Liver (tissue), 9 donors: Measurements from ENCODE around the gene STC2. TPM values are rescaled to one million over a fixed set of nuclear protein-coding genes. Genes with fewer than 3 reads are reported as not detected.

Source experiments
- DNase-seq: peaks from one replicate; pipeline ENCODE4 v3.0.0-alpha.2; 2017; ENCODE audit warnings: low spot score
- H3K27ac ChIP-seq, 2 donors: one replicate each; pipeline ENCODE4 v1.7.0; 2013; ENCODE audit warnings: inconsistent platforms in 2 of 2, low read length in 2 of 2, control low read depth in 1 of 2, low read depth in 1 of 2, mild to moderate bottlenecking in 1 of 2
- H3K27me3 ChIP-seq, 4 donors: one replicate each; pipeline versions ENCODE4 v1.6.1 to v1.7.0; 2013; ENCODE audit warnings: low read length in 3 of 4, inconsistent platforms in 1 of 4, mild to moderate bottlenecking in 1 of 4, moderate library complexity in 1 of 4; ENCODE audit not compliant: control insufficient read depth in 4 of 4, insufficient read depth in 4 of 4
- H3K36me3 ChIP-seq, 4 donors: one replicate each; pipeline versions ENCODE4 v1.6.1 to v1.7.0; 2013; ENCODE audit warnings: low read length in 3 of 4, mild to moderate bottlenecking in 3 of 4, low read depth in 1 of 4, moderate library complexity in 1 of 4; ENCODE audit not compliant: control insufficient read depth in 4 of 4, insufficient read depth in 3 of 4
- H3K4me1 ChIP-seq, 4 donors: one replicate each; pipeline versions ENCODE4 v1.6.1 to v1.7.0; 2013; ENCODE audit warnings: low read length in 3 of 4, mild to moderate bottlenecking in 3 of 4, moderate library complexity in 1 of 4; ENCODE audit not compliant: control insufficient read depth in 4 of 4, insufficient read depth in 4 of 4
- H3K4me3 ChIP-seq, 3 donors: one replicate each; pipeline versions ENCODE4 v1.6.1 to v1.7.0; 2013; ENCODE audit warnings: low read length in 3 of 3, control low read depth in 1 of 3, low read depth in 1 of 3, mild to moderate bottlenecking in 1 of 3
- H3K9ac ChIP-seq, 2 donors: one replicate each; pipeline ENCODE4 v1.7.0; 2013; ENCODE audit warnings: low read length in 2 of 2, mild to moderate bottlenecking in 2 of 2, moderate library complexity in 2 of 2, control low read depth in 1 of 2, low read depth in 1 of 2
- H3K9me3 ChIP-seq, 4 donors: one replicate each; pipeline versions ENCODE4 v1.6.1 to v1.7.0; 2013; ENCODE audit warnings: low read length in 3 of 4; ENCODE audit not compliant: control insufficient read depth in 4 of 4
- ATF3 ChIP-seq: IDR thresholded peaks from 2 replicates; pipeline ENCODE4 v1.6.1; 2016; ENCODE audit warnings: antibody characterized with exemption
- CTCF ChIP-seq: fragments of 150-350 bp; IDR thresholded peaks from 2 replicates; pipeline ENCODE4 v1.5.1; 2017; ENCODE audit warnings: improper control_type of control experiment, low read depth, low read length; ENCODE audit not compliant: missing input control
- FOXA1 ChIP-seq: IDR thresholded peaks from 2 replicates; pipeline ENCODE4 v1.6.1; 2016; ENCODE audit warnings: antibody characterized with exemption
- FOXA2 ChIP-seq: IDR thresholded peaks from 2 replicates; pipeline ENCODE4 v1.6.1; 2016; ENCODE audit warnings: antibody characterized with exemption
- GABPA ChIP-seq, 2 donors: IDR thresholded peaks in 1 of 2; conservative IDR thresholded peaks in 1 of 2; 2 replicates each; pipeline ENCODE4 v1.6.1; 2016; ENCODE audit warnings: antibody characterized with exemption in 2 of 2, mild to moderate bottlenecking in 1 of 2, moderate library complexity in 1 of 2
- HNF4A ChIP-seq, 2 donors: conservative IDR thresholded peaks; 2 replicates each; pipeline ENCODE4 v1.6.1; 2016; ENCODE audit warnings: antibody characterized with exemption in 2 of 2, mild to moderate bottlenecking in 2 of 2
- JUND ChIP-seq, 2 donors: IDR thresholded peaks; 2 replicates each; pipeline ENCODE4 v1.6.1; 2016; ENCODE audit warnings: antibody characterized with exemption in 2 of 2
- MAX ChIP-seq: IDR thresholded peaks from 2 replicates; pipeline ENCODE4 v1.6.1; 2016; ENCODE audit warnings: antibody characterized with exemption
- NR2F2 ChIP-seq: IDR thresholded peaks from 2 replicates; pipeline ENCODE4 v1.6.1; 2016; ENCODE audit warnings: antibody characterized with exemption
- RAD21 ChIP-seq, 2 donors: IDR thresholded peaks; 2 replicates each; pipeline ENCODE4 v1.6.1; 2016; ENCODE audit warnings: antibody characterized with exemption in 2 of 2, mild to moderate bottlenecking in 2 of 2
- REST ChIP-seq: IDR thresholded peaks from 2 replicates; pipeline ENCODE4 v1.6.1; 2016; ENCODE audit warnings: antibody characterized with exemption, mild to moderate bottlenecking
- RXRA ChIP-seq, 2 donors: IDR thresholded peaks; 2 replicates each; pipeline ENCODE4 v1.6.1; 2017 to 2018; ENCODE audit warnings: antibody characterized with exemption in 2 of 2, mild to moderate bottlenecking in 1 of 2
- SP1 ChIP-seq: IDR thresholded peaks from 2 replicates; pipeline ENCODE4 v1.6.1; 2018; ENCODE audit warnings: antibody characterized with exemption, mild to moderate bottlenecking
- TAF1 ChIP-seq: conservative IDR thresholded peaks from 2 replicates; pipeline ENCODE4 v1.6.1; 2016; ENCODE audit warnings: antibody characterized with exemption, mild to moderate bottlenecking
- YY1 ChIP-seq: IDR thresholded peaks from 2 replicates; pipeline ENCODE4 v1.6.1; 2016; ENCODE audit warnings: antibody characterized with exemption, mild to moderate bottlenecking
- WGBS: extraction: QIAGEN DNeasy Blood & Tissue Kit; methylation state at CpG from one replicate; pipeline ENCODE4 v1.1.7; 2013; 5-methylcytosine and 5-hydroxymethylcytosine counted together
- polyA plus RNA-seq, 2 donors: library from polyadenylated mRNA; stranded (reverse) in 1 of 2; unstranded in 1 of 2; fragments of 200-250 nt in 1 of 2; fragments of >200 nt in 1 of 2; fragmentation: Nextera tagmentation in 1 of 2; extraction: Ambion mirVana in 1 of 2; gene quantifications; one replicate each; pipeline versions ENCODE4 v1.2.1 to v1.2.3, GENCODE V29; 2013 to 2015
- total RNA-seq, 2 donors: library from RNA; depleted of rRNA; stranded (reverse); fragments of >200 nt; gene quantifications; one replicate each; pipeline ENCODE4 v1.2.3, GENCODE V29; 2014
- donor health status: healthy.
- donor health status: healthy.
- donor health status: healthy.
- donor health status: healthy.
- donor health status: healthy.

STC2 gene
- total and polyA plus RNA-seq, 4 donors, result 0.04 to 0.18 (median 0.17) TPM; not detected in 1

- WGBS, result 21% methylated on average over 15 of the region's 15 CpGs
- H3K4me1 ChIP-seq, result peaks cover 11 to 29% (median 25%) of the 10 kb centered on the region in 4 donors
- H3K36me3 ChIP-seq, result no peaks in the 10 kb centered on the region
- no peak overlapping the region for H3K9ac ChIP-seq
- H3K27me3 ChIP-seq, result peaks cover 2 to 11% (median 10%) of the 10 kb centered on the region in 4 donors
- H3K4me3 ChIP-seq, result no peak overlapping the region
- no peak for DNase-seq
- no peak overlapping the region for H3K27ac ChIP-seq
- TF ChIP-seq GABPA (IDR thresholded peaks at IDR 0.05 in 1 of 2, conservative IDR thresholded peaks at IDR 0.05 in 1 of 2) (no peak), CTCF (no peak), NR2F2 (no peak), RXRA (IDR thresholded peaks at IDR 0.05) (no peak), FOXA1 (no peak), JUND (IDR thresholded peaks at IDR 0.05) (no peak), REST (no peak), MAX (no peak), SP1 (no peak), ATF3 (no peak), FOXA2 (no peak), YY1 (no peak)
- H3K9me3 ChIP-seq, result no peaks in the 10 kb centered on the region
Observed at GRCh38 chr5:173326501-173326960, 1.7 kb downstream of the STC2 start.

- Histone ChIP-seq H3K9ac (no peak overlapping the region), H3K36me3 (no peaks in the 10 kb centered on the region), H3K27me3 (peaks cover 2 to 11% (median 10%) of the 10 kb centered on the region in 4 donors), H3K4me3 (no peak overlapping the region), H3K4me1 (peaks cover 13 to 39% (median 31%) of the 10 kb centered on the region in 4 donors), H3K9me3 (no peaks in the 10 kb centered on the region), H3K27ac (no peak overlapping the region)
- 85% methylated on average over 13 of the region's 13 CpGs for WGBS
- TF ChIP-seq HNF4A (conservative IDR thresholded peaks at IDR 0.05), result no peak
- no peak for TF ChIP-seq YY1
- no peak for TF ChIP-seq NR2F2
- no peak for TF ChIP-seq ATF3
- TF ChIP-seq GABPA (IDR thresholded peaks at IDR 0.05 in 1 of 2, conservative IDR thresholded peaks at IDR 0.05 in 1 of 2), result no peak
- TF ChIP-seq RXRA (IDR thresholded peaks at IDR 0.05), result no peak
- no peak for TF ChIP-seq FOXA2
- TF ChIP-seq TAF1, result no peak
- TF ChIP-seq MAX, result no peak
- TF ChIP-seq RAD21 (IDR thresholded peaks at IDR 0.05), result no peak
- no peak for DNase-seq
Observed at GRCh38 chr5:173325091-173325698, 3.0 kb downstream of the STC2 start.
